Gastrocnemius medialis (tissue), 4 donors: Measurements from ENCODE around the gene SAMD7.

ENCODE experiments used
- POLR2A ChIP-seq, 2 donors: fragments of 450-650 bp; IDR thresholded peaks; one replicate each; pipeline ENCODE4 v1.6.1; 2017; ENCODE audit warnings: antibody characterized with exemption in 2 of 2, mild to moderate bottlenecking in 2 of 2, moderate library complexity in 2 of 2
- TF ChIP-seq, protein P1 (sequence below), 5 experiments: fragments of 450-650 bp in 3 of 5; fragments of 200-600 bp in 2 of 5; sonication (generic) in 2 of 5; IDR thresholded peaks in 4 of 5; conservative IDR thresholded peaks in 1 of 5; 1 replicate in 4 of 5; 2 replicates in 1 of 5; pipeline ENCODE4 v1.5.1; 2016 to 2019; ENCODE audit warnings: antibody characterized with exemption in 5 of 5, mild to moderate bottlenecking in 3 of 5, moderate library complexity in 3 of 5

DNA sequence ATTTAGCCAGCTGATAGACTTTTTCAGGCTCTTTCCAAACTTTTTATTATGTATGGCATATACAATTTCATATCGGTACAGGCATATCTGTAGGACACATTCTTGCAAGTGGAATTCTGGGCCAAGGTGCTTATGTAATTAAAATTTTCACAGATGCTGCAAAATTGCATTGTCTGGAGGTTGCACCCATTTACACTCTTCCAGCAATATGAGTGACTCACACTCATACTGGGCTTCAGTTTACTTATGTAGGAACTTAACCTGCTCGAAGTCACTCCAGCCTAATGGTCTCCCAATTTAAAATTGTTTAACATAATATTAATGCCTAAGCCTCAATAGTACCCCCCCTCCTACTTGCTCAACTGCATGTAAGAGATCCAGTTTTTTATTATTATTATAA lies 44.0 kb downstream of the SAMD7 start:
- TF ChIP-seq, protein P1, sequence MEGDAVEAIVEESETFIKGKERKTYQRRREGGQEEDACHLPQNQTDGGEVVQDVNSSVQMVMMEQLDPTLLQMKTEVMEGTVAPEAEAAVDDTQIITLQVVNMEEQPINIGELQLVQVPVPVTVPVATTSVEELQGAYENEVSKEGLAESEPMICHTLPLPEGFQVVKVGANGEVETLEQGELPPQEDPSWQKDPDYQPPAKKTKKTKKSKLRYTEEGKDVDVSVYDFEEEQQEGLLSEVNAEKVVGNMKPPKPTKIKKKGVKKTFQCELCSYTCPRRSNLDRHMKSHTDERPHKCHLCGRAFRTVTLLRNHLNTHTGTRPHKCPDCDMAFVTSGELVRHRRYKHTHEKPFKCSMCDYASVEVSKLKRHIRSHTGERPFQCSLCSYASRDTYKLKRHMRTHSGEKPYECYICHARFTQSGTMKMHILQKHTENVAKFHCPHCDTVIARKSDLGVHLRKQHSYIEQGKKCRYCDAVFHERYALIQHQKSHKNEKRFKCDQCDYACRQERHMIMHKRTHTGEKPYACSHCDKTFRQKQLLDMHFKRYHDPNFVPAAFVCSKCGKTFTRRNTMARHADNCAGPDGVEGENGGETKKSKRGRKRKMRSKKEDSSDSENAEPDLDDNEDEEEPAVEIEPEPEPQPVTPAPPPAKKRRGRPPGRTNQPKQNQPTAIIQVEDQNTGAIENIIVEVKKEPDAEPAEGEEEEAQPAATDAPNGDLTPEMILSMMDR (IDR thresholded peaks at IDR 0.05 in 4 of 5, conservative IDR thresholded peaks at IDR 0.05 in 1 of 5): no peak
- no peak for TF ChIP-seq POLR2A (IDR thresholded peaks at IDR 0.05)
